Middle frontal gyrus (tissue), 1 donor: Measurements from ENCODE around the gene ZBTB42.

Source experiments
- DNase-seq: peaks from one replicate; pipeline ENCODE4 v3.0.0-alpha.2; 2015; ENCODE audit warnings: low spot score; ENCODE audit errors: extremely low spot score

Gene ZBTB42

GRCh38 chr14:104769324-104770071, 31.4 kb upstream of the ZBTB42 start:
- no peak for DNase-seq

GRCh38 chr14:104770072-104770579, 30.8 kb upstream of the ZBTB42 start:
- DNase-seq: no peak

GRCh38 chr14:104770851-104771272, 30.0 kb upstream of the ZBTB42 start:
- no peak for DNase-seq

GRCh38 chr14:104771374-104771773, 29.5 kb upstream of the ZBTB42 start:
- no peak for DNase-seq

GRCh38 chr14:104771918-104772706, 28.8 kb upstream of the ZBTB42 start:
- no peak for DNase-seq

- no peak for DNase-seq
Observed at GRCh38 chr14:104772707-104773504, 28.0 kb upstream of the ZBTB42 start.

- no peak for DNase-seq
Observed at GRCh38 chr14:104773505-104774452, 27.1 kb upstream of the ZBTB42 start.

GRCh38 chr14:104774453-104775072, 26.3 kb upstream of the ZBTB42 start:
- DNase-seq: no peak

- DNase-seq: no peak
Observed at GRCh38 chr14:104775073-104775489, 25.8 kb upstream of the ZBTB42 start.

- no peak for DNase-seq
Observed at GRCh38 chr14:104776481-104776880, 24.4 kb upstream of the ZBTB42 start.

GRCh38 chr14:104776961-104777807, 23.7 kb upstream of the ZBTB42 start:
- no peak for DNase-seq

- DNase-seq: no peak
Observed at GRCh38 chr14:104777808-104778249, 23.1 kb upstream of the ZBTB42 start.

- DNase-seq: no peak
Observed at GRCh38 chr14:104778694-104779331, 22.1 kb upstream of the ZBTB42 start.

- no peak for DNase-seq
Observed at GRCh38 chr14:104779776-104780512, 21.0 kb upstream of the ZBTB42 start.

GRCh38 chr14:104780513-104781030, 20.3 kb upstream of the ZBTB42 start:
- no peak for DNase-seq

GRCh38 chr14:104781271-104782077, 19.4 kb upstream of the ZBTB42 start:
- no peak for DNase-seq
